IPS-NIHi7 (cell line): ENCODE measurements around the gene PRKCSH.

Experiments
- DNase-seq: peaks from one replicate; pipeline ENCODE4 v3.0.0; 2012; ENCODE audit warnings: mixed read lengths; ENCODE audit errors: extremely low spot score

PRKCSH gene

DNA sequence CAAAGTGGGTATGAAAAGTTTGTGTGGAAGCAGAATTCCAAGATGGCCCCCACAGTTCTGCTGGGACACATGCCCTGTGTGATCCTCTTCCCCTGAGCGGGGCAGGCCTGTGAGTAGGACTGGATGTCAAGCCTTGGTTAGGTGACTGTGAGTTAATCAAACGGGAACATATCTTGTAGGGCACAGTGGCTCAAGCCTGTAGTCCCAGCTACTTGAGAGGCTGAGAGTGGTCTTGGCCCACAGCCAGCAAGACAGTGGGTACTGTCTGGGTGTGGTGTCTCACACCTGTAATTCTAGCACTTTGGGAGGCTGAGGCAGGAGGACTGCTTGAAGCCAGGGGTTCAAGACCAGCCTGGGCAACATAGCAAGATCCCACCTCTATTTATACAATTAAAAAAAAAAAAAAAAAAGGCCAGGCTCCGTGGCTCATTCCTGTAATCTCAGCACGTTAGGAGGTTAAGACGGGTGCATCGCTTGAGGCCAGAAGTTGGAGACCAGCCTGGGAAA, 63.8 kb downstream of the PRKCSH start:
- DNase-seq = no peak

DNA sequence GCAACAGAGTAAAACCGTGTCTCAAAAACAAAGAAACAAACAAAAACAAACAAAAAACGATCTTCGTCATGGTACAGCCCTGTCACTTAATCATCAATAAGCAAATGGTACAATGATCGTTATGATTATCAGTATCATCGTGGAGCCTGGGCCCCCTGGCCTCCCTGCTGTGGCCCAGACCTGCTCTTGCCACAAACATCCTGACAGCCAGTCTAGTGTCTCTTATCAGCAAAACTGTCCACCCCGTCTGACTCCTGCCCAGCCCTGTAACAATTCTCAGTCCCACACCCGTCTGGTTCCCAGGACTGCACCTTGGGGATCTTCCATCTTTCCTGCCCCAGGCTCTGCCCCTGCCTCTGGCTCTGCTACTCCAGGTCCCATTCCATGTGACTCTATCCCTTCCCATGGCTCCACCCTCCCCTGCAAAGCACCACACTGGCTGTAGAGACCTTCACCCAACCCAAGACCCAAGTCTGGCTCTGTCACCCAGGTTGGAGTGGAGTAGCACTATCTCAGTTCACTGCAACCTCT, 64.5 kb downstream of the PRKCSH start:
- DNase-seq = no peak
